ENCODE measurements around the gene GABBR2. TPM values are rescaled to one million over a fixed set of nuclear protein-coding genes. Genes with fewer than 3 reads are reported as not detected.

GABBR2 gene
- total and polyA plus RNA-seq, 9 of the 15 experiments (the other 6 are each of a cell fraction or from before 2014, with no cell fraction given), result 0.15 to 1.9 (median 0.32) TPM

DNA sequence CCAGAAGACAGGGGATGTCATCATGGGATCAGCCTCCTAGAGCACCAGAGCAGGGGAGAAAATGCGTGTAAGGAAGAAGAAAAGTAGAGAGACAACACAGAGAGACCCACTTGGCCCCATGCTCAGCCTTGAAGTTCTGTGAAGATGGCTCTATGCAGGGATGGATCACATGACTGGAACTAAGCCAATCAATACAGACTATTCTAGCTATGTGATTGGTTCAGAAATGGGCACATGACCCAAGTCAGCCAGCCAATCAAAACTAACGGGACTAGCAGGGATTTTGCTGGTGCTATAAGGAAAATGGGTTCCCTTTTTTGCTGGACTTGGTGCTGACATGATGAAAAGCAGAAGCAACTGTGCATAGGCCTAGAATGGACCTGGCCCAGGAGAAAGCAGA is 280.3 kb downstream of the GABBR2 start (continued):
- peak; percentile 66 for TF ChIP-seq CBFA2T2 (conservative IDR thresholded peaks at IDR 0.05)
- TF ChIP-seq E2F6 (IDR thresholded peaks at IDR 0.05; ENCODE audit: borderline replicate concordance in 1 of 2, extremely low read depth in 1 of 2, insufficient read depth in 1 of 2, insufficient read length in 1 of 2, low read depth in 1 of 2, low read length in 1 of 2, poor library complexity in 1 of 2, severe bottlenecking in 1 of 2), result no peak
- no peak for TF ChIP-seq KLF16 (IDR thresholded peaks at IDR 0.05)
- no peak for TF ChIP-seq POLR2B (IDR thresholded peaks at IDR 0.05; ENCODE audit: low read depth, partially characterized antibody)
- TF ChIP-seq, protein P1, sequence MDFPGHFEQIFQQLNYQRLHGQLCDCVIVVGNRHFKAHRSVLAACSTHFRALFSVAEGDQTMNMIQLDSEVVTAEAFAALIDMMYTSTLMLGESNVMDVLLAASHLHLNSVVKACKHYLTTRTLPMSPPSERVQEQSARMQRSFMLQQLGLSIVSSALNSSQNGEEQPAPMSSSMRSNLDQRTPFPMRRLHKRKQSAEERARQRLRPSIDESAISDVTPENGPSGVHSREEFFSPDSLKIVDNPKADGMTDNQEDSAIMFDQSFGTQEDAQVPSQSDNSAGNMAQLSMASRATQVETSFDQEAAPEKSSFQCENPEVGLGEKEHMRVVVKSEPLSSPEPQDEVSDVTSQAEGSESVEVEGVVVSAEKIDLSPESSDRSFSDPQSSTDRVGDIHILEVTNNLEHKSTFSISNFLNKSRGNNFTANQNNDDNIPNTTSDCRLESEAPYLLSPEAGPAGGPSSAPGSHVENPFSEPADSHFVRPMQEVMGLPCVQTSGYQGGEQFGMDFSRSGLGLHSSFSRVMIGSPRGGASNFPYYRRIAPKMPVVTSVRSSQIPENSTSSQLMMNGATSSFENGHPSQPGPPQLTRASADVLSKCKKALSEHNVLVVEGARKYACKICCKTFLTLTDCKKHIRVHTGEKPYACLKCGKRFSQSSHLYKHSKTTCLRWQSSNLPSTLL (IDR thresholded peaks at IDR 0.05), result no peak
- no peak for TF ChIP-seq ZNF592 (IDR thresholded peaks at IDR 0.05)
- no peak for TF ChIP-seq NONO (IDR thresholded peaks at IDR 0.05; ENCODE audit: low read depth in 2 of 2, low read length in 1 of 2)
- peak; percentile 79 for TF ChIP-seq NFYB (IDR thresholded peaks at IDR 0.05; ENCODE audit: extremely low read depth, insufficient read length)
- peak; percentile 41; the same call in 1 of the 2 replicates for TF ChIP-seq SPI1 (IDR thresholded peaks at IDR 0.05; ENCODE audit: borderline replicate concordance, low read depth, low read length)
- no peak for TF ChIP-seq TRIM28 (IDR thresholded peaks at IDR 0.05)
- TF ChIP-seq ZNF24 (IDR thresholded peaks at IDR 0.05), result no peak
- TF ChIP-seq PHF20 (IDR thresholded peaks at IDR 0.05; ENCODE audit: partially characterized antibody), result peak; percentile 50
- TF ChIP-seq FOS (IDR thresholded peaks at IDR 0.05; ENCODE audit: extremely low read depth, insufficient read length), result peak; percentile 55
- TF ChIP-seq ZNF764 (CRISPR knock-in tag; IDR thresholded peaks at IDR 0.05; ENCODE audit: low read depth), result no peak
- TF ChIP-seq TFE3 (CRISPR knock-in tag; IDR thresholded peaks at IDR 0.05), result peak; percentile 83
- peak; percentile 44 for TF ChIP-seq RBM25 (IDR thresholded peaks at IDR 0.05; ENCODE audit: low read depth, low read length, severe bottlenecking)

Measured in K562 (cell line).